ENCODE measurements around the gene UBXN10.

UBXN10 gene

DNA sequence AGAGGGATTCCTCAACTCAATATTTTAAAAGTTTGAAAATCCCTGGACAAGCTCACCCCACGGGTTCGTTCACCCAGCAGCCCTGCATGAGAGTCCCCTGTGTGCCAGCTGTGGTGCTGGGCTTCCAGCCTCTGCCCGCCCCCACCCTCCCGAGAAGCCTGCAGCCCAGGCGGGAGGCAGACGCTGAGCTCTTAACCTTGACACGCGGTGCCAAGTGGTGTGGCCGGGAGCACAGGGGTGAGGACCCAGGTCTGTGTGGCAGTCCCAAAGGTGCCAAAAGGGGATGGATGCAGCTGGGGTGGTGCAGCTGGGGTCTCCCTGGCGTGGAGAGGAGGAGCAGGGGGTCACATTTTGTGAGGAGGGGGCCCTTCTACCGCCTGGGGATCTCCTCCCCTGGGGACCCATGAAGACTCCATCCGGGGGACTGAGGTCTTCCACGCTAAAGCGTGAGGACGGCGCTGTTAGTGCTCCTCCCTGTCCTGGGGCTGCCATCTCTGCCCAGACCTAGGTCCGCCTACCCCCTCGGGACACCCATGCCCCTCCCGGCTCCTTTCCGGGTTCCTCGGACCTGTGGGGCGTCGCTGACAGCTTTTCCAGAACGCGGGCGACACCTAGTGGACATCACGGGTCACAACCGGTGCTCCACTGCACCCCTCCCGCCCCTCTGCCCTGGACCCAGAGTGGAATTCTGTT lies 33.8 kb upstream of the UBXN10 start:
- peak; percentile 40 for DNase-seq (ENCODE audit: low read depth)

DNA sequence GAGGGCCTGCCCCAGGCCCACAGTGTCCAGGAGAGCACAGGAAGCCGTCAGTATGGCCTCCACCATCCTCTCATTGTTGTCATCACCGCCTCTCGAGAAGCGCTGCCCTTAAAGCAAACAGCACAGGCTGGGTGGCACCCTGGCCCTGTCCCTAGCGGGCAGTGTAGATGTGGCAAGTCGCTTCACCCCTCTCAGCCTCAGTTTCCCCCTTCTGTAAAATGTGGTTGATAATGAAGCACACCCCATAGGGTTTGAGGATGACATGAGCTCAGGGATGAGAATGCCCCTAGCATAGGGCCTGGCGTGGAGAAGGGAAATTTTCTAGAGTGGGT lies 33.3 kb upstream of the UBXN10 start:
- DNase-seq (ENCODE audit: low read depth): no peak

DNA sequence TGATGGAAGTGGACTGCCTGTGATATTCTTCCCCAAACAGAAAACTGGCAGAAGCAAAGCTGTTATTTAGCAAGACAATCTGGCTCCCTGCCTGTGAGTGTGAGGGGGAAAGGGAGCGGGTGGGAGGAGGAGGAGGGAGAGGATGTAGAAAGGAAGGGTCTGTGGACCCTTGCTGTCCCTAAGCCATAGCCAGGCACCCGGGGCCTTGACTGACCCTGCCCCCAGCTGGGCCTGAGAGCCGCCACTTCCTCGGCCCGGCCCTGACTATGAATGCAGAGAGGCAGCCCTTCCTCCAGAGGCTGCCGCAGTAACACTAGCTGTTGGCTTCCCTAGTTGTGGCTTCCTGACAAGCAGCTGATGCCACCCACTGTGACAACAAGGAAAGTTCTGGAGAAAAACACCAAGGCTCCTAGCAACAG lies 32.9 kb upstream of the UBXN10 start:
- DNase-seq (ENCODE audit: low read depth): no peak

DNA sequence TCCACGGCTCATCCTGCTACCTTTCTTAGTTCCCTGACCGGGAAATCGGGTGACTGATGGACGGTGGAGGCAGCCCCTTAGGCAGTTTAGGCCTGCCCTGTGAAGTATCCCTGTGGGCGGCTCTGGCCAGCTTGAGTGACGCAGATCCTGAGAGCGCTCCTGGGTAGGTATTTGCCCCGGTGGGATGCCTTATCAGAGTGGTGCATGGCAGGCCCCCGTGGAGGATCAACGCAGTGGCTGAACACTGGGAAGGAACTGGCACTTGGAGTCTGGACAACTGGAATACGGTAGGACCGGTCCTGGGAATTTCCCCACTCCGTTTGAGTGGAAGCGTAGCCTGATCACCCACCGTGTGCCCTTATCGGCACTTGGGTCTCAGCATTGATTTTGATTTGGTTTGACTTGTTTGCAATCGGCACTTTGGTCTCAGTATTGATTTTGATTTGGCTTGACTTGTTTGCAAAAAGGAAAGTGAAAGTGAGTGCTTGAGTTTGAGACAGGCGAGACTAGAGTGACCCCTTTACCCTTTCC lies 31.5 kb upstream of the UBXN10 start:
- no peak for DNase-seq (ENCODE audit: low read depth)

DNA sequence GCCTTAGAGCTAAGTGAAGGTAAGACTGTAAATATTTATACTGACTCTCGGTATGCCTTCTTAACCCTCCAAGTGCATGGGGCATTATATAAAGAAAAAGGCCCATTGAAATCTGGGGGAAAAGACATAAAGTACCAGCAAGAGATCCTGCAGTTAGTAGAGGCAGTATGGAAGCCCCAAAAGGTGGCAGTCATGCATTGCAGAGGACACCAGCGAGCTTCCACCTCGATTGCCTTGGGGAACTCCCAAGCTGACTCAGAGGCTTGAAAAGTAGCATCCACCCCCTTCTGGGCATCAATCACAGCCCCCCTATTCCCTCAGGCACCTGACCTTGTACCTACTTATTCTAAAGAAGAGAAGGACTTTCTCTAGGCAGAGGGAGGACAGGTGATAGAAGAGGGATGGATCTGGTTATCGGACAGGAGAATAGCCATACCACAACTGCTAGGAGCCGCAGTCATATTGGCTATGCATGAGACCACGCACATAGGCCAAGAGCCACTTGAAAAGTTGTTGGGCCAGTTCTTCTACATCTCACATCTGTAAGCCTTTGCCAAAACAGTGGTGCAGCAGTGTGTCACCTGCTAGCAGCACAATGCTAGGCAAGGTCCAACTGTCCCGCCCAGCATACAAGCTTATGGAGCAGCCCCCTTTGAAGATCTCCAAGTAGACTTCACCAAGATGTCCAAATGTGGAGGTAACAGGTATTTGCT lies 27.4 kb upstream of the UBXN10 start:
- no peak for DNase-seq (ENCODE audit: low read depth)

DNA sequence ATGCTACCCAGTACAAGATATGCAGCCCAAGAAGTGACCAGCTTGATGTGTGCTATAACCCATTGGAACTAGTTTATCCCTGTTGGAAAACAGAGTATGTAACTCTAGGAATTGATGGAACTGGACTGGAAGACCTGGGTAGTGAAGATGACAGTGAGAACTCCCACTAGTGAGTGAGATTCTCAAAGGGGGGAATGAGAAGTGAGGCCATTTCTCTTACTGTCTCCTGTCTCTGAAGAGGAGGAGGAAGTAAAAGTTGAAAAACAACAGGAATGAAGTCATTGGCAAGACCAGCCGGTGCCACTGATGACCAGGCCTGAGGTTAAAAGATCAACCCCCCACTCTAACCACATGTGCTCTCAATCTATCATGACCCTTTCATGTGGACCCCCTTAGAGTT lies 25.9 kb upstream of the UBXN10 start:
- no peak for DNase-seq (ENCODE audit: low read depth)

DNA sequence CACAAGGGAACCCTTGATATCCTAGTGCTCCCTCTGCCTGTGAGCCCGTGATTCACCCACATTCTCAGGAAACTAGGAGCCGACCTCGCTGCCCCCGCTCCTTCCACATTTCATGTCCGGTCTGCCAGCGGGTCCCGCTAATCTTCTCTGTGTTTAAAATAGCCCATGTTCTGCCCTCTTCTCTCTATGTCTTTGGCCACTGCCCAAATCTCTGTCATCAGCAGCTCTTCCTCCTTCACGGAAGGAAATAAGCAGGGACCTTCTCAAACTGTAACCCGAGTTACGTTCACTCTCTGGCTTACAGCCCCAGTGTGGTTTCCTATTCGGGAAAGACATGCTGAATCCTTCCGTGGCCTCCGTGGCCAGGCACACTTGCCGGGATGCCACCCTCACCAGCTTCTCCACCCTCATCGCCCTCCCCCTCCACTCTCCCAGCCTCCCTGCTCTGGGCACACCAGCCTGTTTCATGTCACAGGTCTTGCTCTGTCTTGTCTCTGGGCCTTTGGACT lies 21.1 kb upstream of the UBXN10 start:
- DNase-seq (ENCODE audit: low read depth): no peak

DNA sequence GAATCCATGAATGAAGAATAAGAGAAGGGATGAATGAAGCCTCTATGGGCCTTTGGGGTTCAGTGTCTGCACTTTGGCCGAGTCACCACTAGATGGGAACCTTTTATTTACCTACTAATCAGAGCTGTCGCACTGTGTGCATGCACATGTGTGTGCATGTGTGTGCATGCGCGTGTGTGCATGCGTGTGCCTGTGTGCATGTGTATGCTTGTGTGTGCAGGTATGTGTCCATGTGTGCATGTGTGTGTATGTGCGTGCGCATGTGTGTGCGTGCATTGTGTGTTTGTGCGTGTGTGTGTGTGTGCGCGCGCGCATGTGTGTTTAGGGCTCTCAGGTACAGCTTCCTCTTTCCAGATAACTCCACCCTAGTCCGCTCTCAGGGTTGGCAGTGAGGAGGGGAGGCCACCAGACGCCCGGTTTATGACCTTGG lies 20.4 kb upstream of the UBXN10 start:
- DNase-seq (ENCODE audit: low read depth): no peak

DNA sequence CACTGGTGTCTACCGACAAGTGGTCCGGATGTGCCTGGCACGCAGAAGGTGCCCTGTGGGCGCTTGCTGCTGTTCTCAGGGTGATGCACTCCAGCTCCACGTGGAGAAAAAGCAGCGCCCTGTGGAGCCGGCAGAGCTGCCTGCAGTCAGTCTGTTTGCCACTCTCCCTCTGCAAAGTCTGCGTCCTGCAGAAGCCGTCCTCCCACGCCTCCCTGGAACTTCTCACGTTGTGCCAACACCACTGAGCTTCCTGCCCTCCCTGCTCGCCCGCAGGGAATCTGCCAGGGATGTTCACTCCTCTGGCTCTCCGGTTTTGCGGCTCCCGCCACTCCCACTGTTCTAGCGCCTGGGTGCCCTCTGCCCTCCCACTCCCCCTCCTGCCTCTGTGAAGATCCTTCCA lies 19.8 kb upstream of the UBXN10 start:
- no peak for DNase-seq (ENCODE audit: low read depth)

DNA sequence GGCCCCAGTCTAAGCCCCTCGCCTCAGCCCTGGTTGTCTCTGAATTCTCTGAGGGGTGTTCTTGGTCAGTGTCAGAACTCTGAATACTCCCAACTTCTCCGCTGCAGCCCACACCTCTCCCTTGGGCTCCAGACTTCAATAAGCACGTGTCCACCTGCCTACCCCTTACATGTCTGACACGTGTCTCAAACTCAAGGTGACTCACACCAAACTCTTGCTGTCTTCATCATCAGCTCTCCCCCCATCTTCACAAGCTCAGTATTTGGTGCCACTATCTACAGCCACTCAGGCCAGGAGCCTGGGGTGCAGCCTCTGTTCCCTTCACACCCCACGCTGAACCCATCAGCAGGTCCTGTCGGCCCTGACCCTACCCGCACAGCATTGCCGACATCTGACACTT lies 18.8 kb upstream of the UBXN10 start:
- no peak for DNase-seq (ENCODE audit: low read depth)

DNA sequence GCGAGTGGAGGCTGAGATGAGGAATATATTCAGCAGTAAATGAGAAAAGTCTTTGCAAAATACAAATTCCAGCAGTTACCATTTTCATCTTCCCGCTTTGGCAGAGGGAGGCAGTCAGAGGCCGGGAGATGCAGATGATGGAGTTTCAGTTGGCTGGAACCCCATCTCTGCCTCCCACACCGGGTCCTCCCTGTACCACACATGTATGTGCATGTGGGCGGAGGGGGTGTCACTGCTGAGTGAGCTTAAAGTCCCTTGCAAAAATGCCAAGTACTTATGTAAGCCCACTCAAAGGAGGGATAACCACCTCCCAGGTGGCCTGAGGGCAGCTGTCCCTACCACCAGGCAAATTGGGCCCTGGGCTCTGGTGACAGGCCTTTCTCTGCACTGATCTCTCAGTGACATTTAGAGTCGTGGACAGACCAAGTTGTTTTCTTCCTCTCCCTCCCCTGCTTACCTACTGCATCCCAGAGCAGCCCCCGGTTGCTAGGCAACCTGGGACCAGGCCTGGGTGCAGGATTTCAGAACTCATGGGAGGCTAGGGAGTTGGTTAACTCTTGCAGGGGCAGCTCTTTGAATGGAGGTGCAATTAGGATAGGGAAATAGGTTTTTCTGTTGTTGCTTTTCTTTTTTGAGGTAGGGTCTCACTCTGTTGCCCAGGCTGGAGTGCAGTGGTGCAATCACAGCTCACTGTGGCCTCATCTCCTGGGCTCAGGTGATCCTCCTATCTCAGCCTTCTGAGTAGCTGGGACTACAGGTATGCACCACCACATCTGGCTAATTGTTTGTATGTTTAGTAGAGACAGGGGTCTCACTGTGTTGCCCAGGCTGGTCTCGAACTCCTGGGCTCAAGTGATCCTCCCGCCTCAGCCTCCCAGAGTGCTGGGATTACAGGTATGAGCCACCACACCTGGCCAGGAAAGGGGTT lies 17.1 kb upstream of the UBXN10 start:
- DNase-seq (ENCODE audit: low read depth): no peak

DNA sequence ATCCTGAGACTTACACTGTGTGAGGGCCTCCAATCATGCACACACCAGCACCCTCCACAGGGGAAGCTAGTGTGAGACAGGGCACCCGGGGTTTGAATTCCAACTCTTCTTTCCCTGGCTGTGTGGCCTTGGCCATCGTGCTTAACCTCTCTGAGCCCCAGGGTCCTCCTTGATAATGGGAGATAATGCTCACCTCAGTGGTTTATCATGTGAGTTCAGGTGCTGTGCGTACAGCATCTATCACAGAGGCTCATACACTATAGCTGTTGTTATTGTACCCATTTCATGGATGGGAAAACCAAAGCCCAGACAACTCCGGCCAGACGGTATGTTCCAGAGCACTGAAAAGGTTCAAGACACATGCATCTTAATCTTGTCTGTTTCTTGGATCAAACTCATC lies 16.0 kb upstream of the UBXN10 start:
- DNase-seq (ENCODE audit: low read depth): no peak

DNA sequence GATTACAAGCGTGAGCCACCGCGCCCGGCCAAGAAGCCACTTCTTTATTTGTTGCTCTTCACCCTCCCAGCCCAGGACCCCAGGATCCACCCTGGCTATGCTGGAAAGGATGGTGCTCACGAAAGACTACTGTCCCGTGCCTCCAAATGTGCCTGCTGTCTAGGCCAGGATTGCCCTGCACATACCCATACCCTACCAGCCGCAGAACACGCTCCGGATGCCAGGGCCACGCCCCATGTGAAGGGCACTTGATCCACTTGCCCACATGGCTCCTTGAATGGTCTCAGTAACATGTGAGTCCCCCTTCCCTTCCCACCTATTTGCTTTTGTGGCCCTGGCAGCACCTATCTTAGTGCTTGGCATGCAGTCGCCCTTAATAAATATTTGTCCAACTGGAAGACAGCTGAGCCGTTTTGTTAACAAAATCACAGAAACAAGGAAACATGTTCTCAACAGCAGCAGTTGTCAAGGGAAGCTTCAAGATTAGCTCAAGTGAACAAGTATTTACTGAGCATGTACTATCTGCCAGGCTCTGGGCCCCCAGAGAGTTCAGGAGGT lies 13.8 kb upstream of the UBXN10 start:
- no peak for DNase-seq (ENCODE audit: low read depth)

DNA sequence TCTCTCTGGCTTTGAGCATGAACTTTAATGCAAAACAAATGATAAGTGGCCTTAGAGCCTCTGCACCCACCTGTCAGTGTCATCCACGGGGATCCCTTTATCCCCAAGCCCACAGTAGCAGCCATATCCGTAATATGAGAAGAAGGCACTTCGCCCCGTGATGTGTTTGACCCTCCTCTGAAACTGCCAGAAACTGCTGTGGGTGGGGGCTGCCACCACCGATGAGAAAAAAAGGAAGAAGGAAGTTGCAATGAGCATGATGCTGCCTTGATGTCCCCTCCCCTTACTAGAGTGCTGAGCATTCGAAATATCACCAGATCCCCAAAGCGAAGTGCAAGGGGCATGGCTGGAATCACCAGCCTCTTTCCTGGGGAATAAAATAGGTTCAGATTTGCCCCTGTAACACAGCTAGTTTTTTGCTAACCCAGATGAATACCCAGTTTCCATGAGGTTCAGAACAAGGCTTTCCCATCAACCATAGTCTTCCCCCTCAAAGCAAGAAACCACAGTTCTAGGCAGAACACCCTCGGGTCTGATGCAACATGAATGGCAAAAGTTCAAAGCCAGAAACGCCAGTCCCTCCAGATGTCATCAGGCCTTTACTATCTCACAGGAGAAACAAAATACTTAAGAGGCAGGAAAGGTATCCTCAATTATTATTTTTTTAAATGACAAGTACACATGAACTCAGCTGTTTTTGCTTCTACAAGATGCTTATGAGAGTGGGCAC lies 10.8 kb upstream of the UBXN10 start:
- no peak for DNase-seq (ENCODE audit: low read depth)

DNA sequence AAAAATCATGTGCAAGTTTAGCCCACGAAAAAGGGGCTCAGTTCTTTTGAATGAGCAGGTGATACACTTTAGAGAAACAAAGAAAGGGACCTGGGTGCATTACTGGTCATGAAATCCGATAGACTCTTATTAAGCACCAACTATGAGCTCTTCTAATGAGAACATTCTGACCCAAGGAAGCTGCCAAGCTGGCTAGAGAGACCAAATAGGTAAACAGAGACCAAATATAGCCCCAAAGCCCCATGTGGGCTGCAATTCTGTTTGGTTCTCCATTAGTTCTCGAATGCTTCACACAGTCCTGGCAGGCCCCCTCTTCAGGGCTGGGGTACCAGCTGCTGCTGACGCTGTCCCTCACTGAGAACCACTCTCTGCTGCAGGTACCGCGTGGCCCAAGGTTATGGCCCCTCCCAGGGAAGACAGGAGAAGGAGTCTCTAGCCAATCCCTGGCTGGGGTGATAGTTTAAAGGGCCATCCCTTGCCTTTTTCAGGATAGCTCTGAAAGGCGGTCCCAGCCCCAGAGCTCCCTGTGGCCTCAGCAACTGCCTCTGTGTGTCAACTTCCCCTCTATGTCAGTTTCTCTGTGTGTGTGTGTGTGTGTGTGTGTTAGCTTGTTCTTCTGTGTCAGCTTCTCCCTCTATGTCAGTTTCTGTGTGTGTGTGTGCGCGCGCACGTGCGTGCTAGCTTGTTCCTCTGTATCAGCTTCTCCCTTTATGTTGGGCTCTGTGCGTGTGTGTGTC lies 7.1 kb upstream of the UBXN10 start:
- DNase-seq (ENCODE audit: low read depth): no peak

DNA sequence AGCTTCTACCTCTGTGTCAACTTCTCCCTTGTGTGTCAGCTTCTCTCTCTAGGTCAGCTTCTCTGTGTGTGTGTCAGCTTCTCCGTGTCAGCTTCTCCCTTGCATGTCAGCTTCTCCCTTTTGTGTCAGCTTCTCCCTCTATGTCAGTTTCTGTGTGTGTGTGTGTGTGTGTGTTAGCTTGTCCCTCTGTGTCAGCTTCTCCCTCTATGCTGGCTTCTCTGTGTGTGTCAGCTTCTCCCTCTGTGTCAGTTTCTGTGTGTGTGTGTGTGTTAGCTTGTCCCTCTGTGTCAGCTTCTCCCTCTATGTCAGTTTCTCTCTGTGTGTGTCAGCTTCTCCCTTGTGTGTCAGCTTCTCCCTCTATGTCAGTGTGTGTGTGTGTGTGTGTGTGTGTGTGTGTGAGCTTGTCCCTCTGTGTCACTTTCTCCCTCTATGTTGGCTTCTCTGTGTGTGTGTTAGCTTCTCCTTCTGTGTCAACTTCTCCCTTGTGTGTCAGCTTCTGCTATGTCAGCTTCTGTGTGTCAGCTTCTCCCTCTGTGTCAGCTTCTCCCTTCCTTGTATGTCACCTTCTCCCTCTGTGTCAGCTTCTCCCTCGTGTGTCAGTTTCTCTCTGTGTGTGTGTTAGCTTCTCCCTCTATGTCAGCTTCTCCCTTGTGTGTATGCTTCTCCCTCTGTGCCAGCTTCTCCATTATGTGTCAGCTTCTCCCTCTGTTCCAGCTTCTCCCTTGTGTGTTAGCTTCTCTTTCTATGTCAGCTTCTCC lies 6.3 kb upstream of the UBXN10 start:
- DNase-seq (ENCODE audit: low read depth): no peak

DNA sequence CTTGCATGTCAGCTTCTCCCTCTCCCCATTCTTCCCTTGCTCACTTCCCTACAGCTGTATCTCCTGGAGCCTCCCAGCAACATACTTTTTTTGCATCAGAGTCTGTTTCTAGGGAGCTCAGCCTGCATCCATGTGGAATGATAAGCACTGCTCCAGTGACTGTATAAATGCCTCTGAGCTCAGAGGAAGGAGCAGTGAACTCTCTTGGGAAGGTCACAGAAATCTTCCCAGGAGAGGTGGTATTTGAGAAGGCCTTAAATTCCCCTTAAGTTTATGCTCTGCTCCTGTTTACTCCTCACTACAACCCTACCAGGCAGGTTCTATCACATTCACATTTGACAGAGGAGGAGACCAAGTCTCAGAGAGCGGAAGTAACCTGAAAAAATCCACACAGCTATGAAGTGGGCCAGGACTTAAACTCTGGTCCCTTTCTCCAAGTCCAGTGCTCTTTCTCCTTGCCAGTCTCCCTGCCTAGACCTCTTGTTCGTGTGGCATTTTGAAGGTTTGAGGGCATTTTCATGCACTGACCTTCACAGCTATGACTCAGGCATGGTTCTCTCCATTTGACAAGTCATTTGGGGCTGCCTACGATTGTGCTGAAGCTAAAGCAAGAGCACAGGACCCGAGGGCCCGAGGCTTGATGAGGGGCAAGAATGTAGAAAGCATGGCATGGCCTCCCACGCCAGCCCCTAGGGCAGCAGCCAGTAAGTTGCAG lies 5.6 kb upstream of the UBXN10 start:
- DNase-seq (ENCODE audit: low read depth): no peak

DNA sequence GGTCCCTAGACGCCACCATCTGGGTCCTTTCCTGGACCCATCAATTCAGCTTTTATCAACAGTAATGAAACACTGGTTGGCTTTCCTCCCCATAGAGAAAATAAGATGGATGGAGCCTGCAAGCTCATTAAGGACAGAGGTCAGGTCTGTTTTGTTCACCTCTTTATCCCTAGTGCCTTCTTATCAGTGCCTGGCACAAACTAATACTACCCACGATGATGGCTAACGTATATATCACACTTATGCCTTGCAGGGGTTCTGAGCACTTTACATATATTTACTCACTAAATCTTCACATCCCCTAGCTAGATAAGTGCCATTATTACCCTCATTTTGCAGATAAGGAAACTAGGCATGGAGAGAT lies 5.1 kb upstream of the UBXN10 start:
- no peak for DNase-seq (ENCODE audit: low read depth)

DNA sequence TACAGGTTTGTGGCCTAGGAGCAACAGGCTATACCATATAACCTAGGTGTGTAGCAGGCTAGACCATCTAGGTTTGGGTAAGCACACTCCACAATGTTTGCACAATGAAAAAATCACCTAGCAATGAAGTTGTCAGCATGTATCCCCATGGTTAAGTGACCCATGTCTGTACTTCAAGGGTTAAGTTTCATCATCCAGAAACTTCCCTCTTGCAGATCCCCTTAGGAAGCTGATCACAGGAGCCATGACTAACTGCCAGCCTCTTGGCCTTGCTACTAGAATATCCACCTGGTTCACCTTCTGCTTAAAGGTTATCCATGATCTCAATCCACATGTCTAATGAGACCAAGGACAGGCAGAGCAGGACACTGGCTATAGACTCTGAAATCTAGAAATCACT lies 3.5 kb upstream of the UBXN10 start:
- no peak for DNase-seq (ENCODE audit: low read depth)

All from HS-27A (cell line).